GM23248 (cell line): ENCODE data around the gene SLC13A4. TPM values are rescaled to one million over a fixed set of nuclear protein-coding genes. Genes with fewer than 3 reads are reported as not detected.

ENCODE experiments used
- DNase-seq: peaks from one replicate; pipeline ENCODE4 v3.0.0-alpha.2; 2015
- H2AFZ ChIP-seq: fragments of 200-600 bp; sonication (generic); 2 replicates; pipeline ENCODE4 v1.6.1; 2016; ENCODE audit warnings: antibody characterized with exemption
- H3F3A ChIP-seq: fragments of 200-600 bp; sonication (generic); 2 replicates; pipeline ENCODE4 v1.6.1; 2016; ENCODE audit warnings: mild to moderate bottlenecking, antibody characterized with exemption, mixed run types; ENCODE audit not compliant: insufficient read depth
- H3K27ac ChIP-seq: fragments of 200-600 bp; sonication (generic); 2 replicates; pipeline ENCODE4 v1.5.1; 2016; ENCODE audit warnings: mild to moderate bottlenecking
- H3K27me3 ChIP-seq: fragments of 200-600 bp; sonication (generic); replicated peaks from 2 replicates; pipeline ENCODE4 v1.6.1; 2016; ENCODE audit warnings: mild to moderate bottlenecking; ENCODE audit not compliant: insufficient read depth
- H3K36me3 ChIP-seq: fragments of 200-600 bp; sonication (generic); 2 replicates; pipeline ENCODE4 v1.6.1; 2016; ENCODE audit warnings: low read depth, mild to moderate bottlenecking
- H3K4me1 ChIP-seq: fragments of 200-600 bp; sonication (generic); 2 replicates; pipeline ENCODE4 v1.6.1; 2016; ENCODE audit warnings: mild to moderate bottlenecking; ENCODE audit not compliant: insufficient read depth
- H3K4me2 ChIP-seq: fragments of 200-600 bp; sonication (generic); one replicate; pipeline ENCODE4 v1.6.1; 2016; ENCODE audit warnings: mild to moderate bottlenecking; ENCODE audit not compliant: unreplicated experiment
- H3K4me3 ChIP-seq: fragments of 200-600 bp; sonication (generic); 2 replicates; pipeline ENCODE4 v1.5.1; 2016; ENCODE audit warnings: mild to moderate bottlenecking
- H3K79me2 ChIP-seq: fragments of 200-600 bp; sonication (generic); 2 replicates; pipeline ENCODE4 v1.6.1; 2016; ENCODE audit warnings: mild to moderate bottlenecking; ENCODE audit not compliant: insufficient read depth
- H3K9ac ChIP-seq: fragments of 200-600 bp; sonication (generic); 2 replicates; pipeline ENCODE4 v1.6.1; 2016; ENCODE audit warnings: mild to moderate bottlenecking
- H3K9me2 ChIP-seq: fragments of 200-600 bp; sonication (generic); 2 replicates; pipeline ENCODE4 v1.6.1; 2016; ENCODE audit warnings: mixed run types, mild to moderate bottlenecking, moderate library complexity; ENCODE audit not compliant: insufficient read depth
- H3K9me3 ChIP-seq: fragments of 200-600 bp; sonication (generic); one replicate; pipeline ENCODE4 v1.6.1; 2017; ENCODE audit warnings: low read depth
- H4K20me1 ChIP-seq: fragments of 200-600 bp; sonication (generic); 2 replicates; pipeline ENCODE4 v1.6.0; 2016; ENCODE audit not compliant: insufficient read depth
- EZH2 ChIP-seq: fragments of 200-600 bp; sonication (generic); IDR thresholded peaks from 2 replicates; pipeline ENCODE4 v1.6.1; 2018; ENCODE audit warnings: antibody characterized with exemption, mild to moderate bottlenecking; ENCODE audit not compliant: insufficient read depth, poor library complexity, severe bottlenecking
- EZH2phosphoT487 ChIP-seq: fragments of 200-600 bp; sonication (generic); IDR thresholded peaks from 2 replicates; pipeline ENCODE4 v1.6.1; 2018; ENCODE audit warnings: antibody characterized with exemption, moderate library complexity, mild to moderate bottlenecking, low read depth; ENCODE audit not compliant: insufficient read depth
- WGBS, 2 experiments: methylation state at CpG; one replicate each; pipeline ENCODE4 v1.1.6; 2015 to 2017; ENCODE audit warnings: low lambda C conversion rate in 2 of 2, low coverage in 1 of 2; ENCODE audit errors: missing lambda C conversion rate in 2 of 2; 5-methylcytosine and 5-hydroxymethylcytosine counted together
- in situ Hi-C: fragments of 300-500 bp; cut with MboI; formaldehyde crosslinking; loops from 2 replicates; pipeline ENCODE4 v1.15.0; 2020
- polyA plus RNA-seq: library from polyadenylated mRNA; unstranded; fragments of >200 nt; fragmentation: Nextera tagmentation; extraction: Ambion mirVana; gene quantifications from 2 replicates; pipeline ENCODE4 v1.2.1, GENCODE V29; 2016
- total RNA-seq: library from RNA; depleted of rRNA; stranded (reverse); fragments of >200 nt; shearing (Covaris generic); gene quantifications from 2 replicates; pipeline ENCODE4 v1.2.3, GENCODE V29; 2014

The SLC13A4 gene
- total and polyA plus RNA-seq, 2 experiments from 2014 or later: 0.11 to 1.9 TPM

DNA sequence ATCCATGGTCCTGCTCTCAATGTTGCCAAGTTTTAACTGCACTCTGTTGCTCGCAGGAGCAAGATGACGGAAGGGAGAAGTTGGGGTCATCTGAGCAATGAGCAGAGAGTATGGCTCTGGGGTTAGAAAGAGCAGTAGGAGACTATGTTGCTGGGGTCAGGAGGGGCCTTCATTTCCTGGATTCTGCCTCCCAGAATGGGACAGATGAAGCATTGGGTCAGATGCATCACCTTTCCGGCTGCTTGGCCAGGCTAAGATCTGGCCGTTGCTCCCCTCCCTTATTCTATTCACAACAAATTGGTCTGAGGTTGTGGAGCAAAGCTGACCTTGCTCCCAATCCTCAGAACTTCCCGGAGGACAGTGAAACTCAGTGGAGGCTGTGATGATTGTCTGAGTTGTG is 43.3 kb downstream of the SLC13A4 start:
- Histone ChIP-seq H4K20me1 (no peaks in the 10 kb centered on the region), H3K79me2 (peaks cover 92% of the 10 kb centered on the region), H3K36me3 (peaks cover 9% of the 10 kb centered on the region; the same call in 1 of the 2 replicates), H2AFZ (no peak overlapping the region), H3K27me3 (no peaks in the 10 kb centered on the region), H3K9me3 (no peaks in the 10 kb centered on the region), H3K4me3 (no peak overlapping the region), H3F3A (peaks cover 27% of the 10 kb centered on the region), H3K27ac (peak overlapping the region; percentile 49), H3K9ac (peak overlapping the region; percentile 9; the same call in 1 of the 2 replicates), H3K4me2 (peak overlapping the region; percentile 38), H3K9me2 (no peaks in the 10 kb centered on the region), H3K4me1 (peaks cover 28% of the 10 kb centered on the region)
- TF ChIP-seq EZH2phosphoT487 (no peak), EZH2 (no peak)
- in situ Hi-C loops: no loop called here
- 92 to 96% methylated on average over 5 of the region's 5 CpGs for WGBS, 2 experiments
- no peak for DNase-seq

DNA sequence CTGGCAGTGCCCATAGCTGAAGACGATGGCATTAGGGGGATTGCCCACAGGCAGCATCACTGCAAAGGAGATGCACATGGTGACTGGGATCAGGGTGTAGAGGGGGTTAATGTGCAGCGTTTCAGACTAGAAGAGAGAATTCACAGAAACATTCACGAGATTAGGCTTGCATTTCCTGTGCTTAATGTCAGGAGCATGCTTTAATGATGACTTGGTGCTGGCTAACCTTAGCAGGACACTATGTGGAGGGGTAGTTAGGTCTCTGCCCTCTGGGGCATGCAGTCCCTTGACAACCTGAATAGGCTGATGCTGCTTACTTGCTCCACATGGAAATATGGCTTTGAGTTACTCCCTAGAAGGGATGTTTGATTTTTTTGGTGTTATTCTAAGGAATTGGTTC is 43.9 kb downstream of the SLC13A4 start:
- H3K9me3 ChIP-seq: no peaks in the 10 kb centered on the region
- H3K4me3 ChIP-seq: no peak overlapping the region
- no peaks in the 10 kb centered on the region for H3K27me3 ChIP-seq
- H4K20me1 ChIP-seq: no peaks in the 10 kb centered on the region
- H3K27ac ChIP-seq: peak overlapping the region; percentile 49
- H3K79me2 ChIP-seq: peaks cover 93% of the 10 kb centered on the region
- peaks cover 4% of the 10 kb centered on the region; the same call in 1 of the 2 replicates for H3K36me3 ChIP-seq
- peaks cover 31% of the 10 kb centered on the region for H3F3A ChIP-seq
- no peaks in the 10 kb centered on the region for H3K9me2 ChIP-seq
- in situ Hi-C loops: no loop called here
- no peak for TF ChIP-seq EZH2phosphoT487
- TF ChIP-seq EZH2: no peak
- peak; percentile 64 for DNase-seq
- H3K9ac ChIP-seq: 0 out of 2 replicates have a peak overlapping the region, but pooled peaks have one; percentile 9
- H3K4me1 ChIP-seq: peaks cover 33% of the 10 kb centered on the region
- H3K4me2 ChIP-seq: peak overlapping the region; percentile 38
- WGBS, 2 experiments: 35% methylated on average over 3 of the region's 3 CpGs
- H2AFZ ChIP-seq: no peak overlapping the region

DNA sequence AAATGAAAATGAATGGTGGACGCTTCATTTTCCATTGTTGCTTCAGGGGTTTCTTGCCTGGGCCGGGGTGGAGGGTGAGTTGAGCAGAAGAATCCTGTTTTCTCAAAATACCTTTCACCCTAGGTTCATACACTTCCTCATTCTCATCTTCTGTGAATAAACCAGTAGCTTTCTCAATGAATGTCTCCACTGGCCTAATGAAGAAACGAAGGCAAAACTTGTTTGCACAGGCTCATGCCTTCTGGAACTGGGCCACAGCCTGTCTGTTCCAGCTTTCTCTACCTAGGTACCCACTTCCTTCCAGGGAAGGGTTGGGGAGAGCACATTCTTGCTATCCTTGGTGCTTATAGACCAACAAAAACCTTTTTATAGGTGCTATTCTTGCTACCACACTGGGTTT is 44.4 kb downstream of the SLC13A4 start:
- no peak overlapping the region for H3K9ac ChIP-seq

DNA sequence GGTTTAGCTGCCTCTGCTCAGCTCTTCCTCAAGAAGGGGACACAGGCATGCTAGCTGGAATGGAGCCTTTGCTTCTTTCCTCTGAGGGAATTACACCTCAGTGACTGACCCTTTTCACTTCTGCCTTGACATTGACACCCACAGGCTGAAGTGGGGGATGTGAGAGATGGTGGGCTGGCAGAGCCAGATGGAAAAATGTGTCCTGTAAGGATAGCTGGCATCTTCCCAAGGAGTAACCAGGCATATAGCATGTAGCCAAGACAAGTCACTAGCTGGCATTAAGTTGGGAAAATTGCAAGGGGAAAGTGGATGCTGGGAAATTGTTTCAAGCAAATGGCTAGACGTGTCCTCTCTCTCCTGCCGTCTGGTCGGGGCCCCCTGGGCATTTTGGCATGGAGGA is 45.8 kb downstream of the SLC13A4 start:
- H3K27ac ChIP-seq: no peak overlapping the region
- H3K4me1 ChIP-seq: peaks cover 44% of the 10 kb centered on the region
- no peak for TF ChIP-seq EZH2
- TF ChIP-seq EZH2phosphoT487: no peak
- H3K4me2 ChIP-seq: no peak overlapping the region
- in situ Hi-C loops: no loop called here
- no peaks in the 10 kb centered on the region for H3K9me2 ChIP-seq
- peaks cover 33% of the 10 kb centered on the region for H3F3A ChIP-seq
- no peaks in the 10 kb centered on the region for H3K36me3 ChIP-seq
- H3K4me3 ChIP-seq: no peak overlapping the region
- no peaks in the 10 kb centered on the region for H4K20me1 ChIP-seq
- H3K9ac ChIP-seq: no peak overlapping the region
- H2AFZ ChIP-seq: no peak overlapping the region
- H3K79me2 ChIP-seq: peaks cover 92% of the 10 kb centered on the region
- 96 to 100% methylated on average over 3 of the region's 3 CpGs for WGBS, 2 experiments
- peak; percentile 13 for DNase-seq
- H3K27me3 ChIP-seq: no peaks in the 10 kb centered on the region
- H3K9me3 ChIP-seq: no peaks in the 10 kb centered on the region

More for the DNA sequence above, 44.4 kb downstream of the SLC13A4 start:
- Histone ChIP-seq H3K9me3 (no peaks in the 10 kb centered on the region), H4K20me1 (no peaks in the 10 kb centered on the region), H3K36me3 (no peaks in the 10 kb centered on the region), H3K79me2 (peaks cover 92% of the 10 kb centered on the region), H3K4me3 (no peak overlapping the region), H3K27ac (peak overlapping the region; percentile 49; the same call in 1 of the 2 replicates), H3K4me1 (peaks cover 38% of the 10 kb centered on the region), H2AFZ (no peak overlapping the region), H3F3A (peaks cover 33% of the 10 kb centered on the region), H3K4me2 (peak overlapping the region; percentile 38), H3K27me3 (no peaks in the 10 kb centered on the region), H3K9me2 (no peaks in the 10 kb centered on the region)
- in situ Hi-C loops: no loop called here
- TF ChIP-seq EZH2: no peak
- no peak for TF ChIP-seq EZH2phosphoT487
- no peak for DNase-seq
- 97 to 99% methylated on average over 3 of the region's 3 CpGs for WGBS, 2 experiments
